ENCODE results near the gene ENOPH1. TPM values are rescaled to one million over a fixed set of nuclear protein-coding genes. Genes with fewer than 3 reads are reported as not detected.

Gene ENOPH1
- total and polyA plus RNA-seq, 2 of the 4 experiments (the other 2 are of a cell fraction), result 18.0 to 36.0 TPM

GRCh38 chr4:82430964-82431745 is 765 bp downstream of the ENOPH1 start:
- H4K20me1 ChIP-seq (ENCODE audit: insufficient read depth, low read length), result peaks cover 45% of the 10 kb centered on the region
- intact Hi-C loops (cut with micrococcal nuclease) (no loop called here), dilution Hi-C loops (cut with HindIII; ENCODE audit: low sequenced_read_pairs, unreplicated experiment) (no loop called here), in situ Hi-C loops (cut with MboI; ENCODE audit: low sequenced_read_pairs) (loop anchor here (25.0 kb wide), 1 partner anchor 606 kb away; the partner anchor contains the start of gene COPS4)
- 1% methylated on average over 18 of the region's 33 CpGs; no CpG with 5 or more reads in 1 of the 2 experiments for WGBS, 2 experiments (ENCODE audit: extremely low coverage in 2 of 2, insufficient read length in 1 of 2)
- no peaks in the 10 kb centered on the region for H3K9me3 ChIP-seq (ENCODE audit: control insufficient read depth, insufficient read depth, low read length)
- peak overlapping the region; percentile 90 for H2AK9ac ChIP-seq (replicated peaks; ENCODE audit: low read depth, low read length, poor library complexity)
- peaks cover 6% of the 10 kb centered on the region for H3K36me3 ChIP-seq (ENCODE audit: control insufficient read depth, insufficient read depth, low read length)
- H4K91ac ChIP-seq (ENCODE audit: insufficient read depth, low read depth, low read length), result no peak overlapping the region
- peak overlapping the region; percentile 43 for H3K4ac ChIP-seq (ENCODE audit: low read depth, low read length)
- H3K4me3 ChIP-seq (ENCODE audit: insufficient read depth, low read depth, low read length), result peak overlapping the region; percentile 92
- no peaks in the 10 kb centered on the region for H3K27me3 ChIP-seq (ENCODE audit: control insufficient read depth, insufficient read depth, low read length)
- no peak overlapping the region for H2BK20ac ChIP-seq (ENCODE audit: low read depth, low read length)
- H3K4me1 ChIP-seq (ENCODE audit: control insufficient read depth, insufficient read depth, low read length), result no peaks in the 10 kb centered on the region
- H3K4me2 ChIP-seq (ENCODE audit: low read depth, low read length), result peak overlapping the region; percentile 94
- ChIA-PET CTCF (interaction anchor here (0.6 kb wide), 1 partner anchor 367 kb away, joined by 3 read pairs; no protein-coding TSS in a partner anchor), POLR2A (ENCODE audit: unreplicated experiment) (no interaction called here)
- H4K8ac ChIP-seq (ENCODE audit: low read depth in 2 of 2, low read length in 2 of 2), result peak overlapping the region; percentile 42 to 82; a peak in 3 of 4 replicates
- H3K56ac ChIP-seq (ENCODE audit: extremely low read depth, insufficient read depth, low read length), result peak overlapping the region; percentile 37; the same call in 1 of the 2 replicates
- peak overlapping the region; percentile 77 for H3K27ac ChIP-seq (ENCODE audit: insufficient read depth, low read length)
- H3K23ac ChIP-seq (ENCODE audit: low read depth, low read length), result peak overlapping the region; percentile 57
- ATAC-seq (ENCODE audit: low read depth), result no peak
- H2BK15ac ChIP-seq (ENCODE audit: low read depth, low read length), result no peak overlapping the region
- H3K79me1 ChIP-seq (ENCODE audit: low read depth in 1 of 2, low read length in 2 of 2), result peaks cover 25 to 63% of the 10 kb centered on the region in 2 experiments
- H2BK5ac ChIP-seq (ENCODE audit: low read depth, low read length, poor library complexity, severe bottlenecking), result peak overlapping the region; percentile 66
- H2AFZ ChIP-seq (replicated peaks; ENCODE audit: low read length, poor library complexity), result peak overlapping the region; percentile 99
- peak overlapping the region; percentile 77 for H3K14ac ChIP-seq (replicated peaks; ENCODE audit: low read depth, low read length)
- peak; percentile 39 for DNase-seq
- peak overlapping the region; percentile 47 for H2AK5ac ChIP-seq (ENCODE audit: low read depth, low read length)
- no peak overlapping the region for H4K5ac ChIP-seq (ENCODE audit: low read depth, low read length)
- H3K9ac ChIP-seq (ENCODE audit: low read depth, low read length), result peak overlapping the region; percentile 92
- peak overlapping the region; percentile 58; the same call in 1 of the 2 replicates for H3K18ac ChIP-seq (ENCODE audit: low read depth, low read length)
- no TSS peak for BruUV-seq (replicated peaks)
- H2BK120ac ChIP-seq (ENCODE audit: low read depth, low read length), result no peak overlapping the region
- H3K9me1 ChIP-seq (ENCODE audit: insufficient read depth, low read length), result peaks cover 3% of the 10 kb centered on the region
- no peak for TF ChIP-seq RFX5 (IDR thresholded peaks at IDR 0.05; ENCODE audit: low read depth, low read length)
- TF ChIP-seq MAFK (IDR thresholded peaks at IDR 0.05; ENCODE audit: low read depth, low read length), result no peak
- TF ChIP-seq CTCF (conservative IDR thresholded peaks at IDR 0.05; ENCODE audit: low read depth, low read length), result no peak
- no peak for TF ChIP-seq FOS (IDR thresholded peaks at IDR 0.05; ENCODE audit: low read depth, low read length)
- TF ChIP-seq MXI1 (IDR thresholded peaks at IDR 0.05; ENCODE audit: borderline replicate concordance, low read depth, low read length), result no peak
- TF ChIP-seq RCOR1 (IDR thresholded peaks at IDR 0.05; ENCODE audit: insufficient replicate concordance, low read length), result no peak
- no peak for TF ChIP-seq SMC3 (IDR thresholded peaks at IDR 0.05; ENCODE audit: low read depth, low read length)
- TF ChIP-seq USF2 (IDR thresholded peaks at IDR 0.05; ENCODE audit: low read depth, low read length), result no peak
- no peak for TF ChIP-seq NFE2L2 (IDR thresholded peaks at IDR 0.05; ENCODE audit: low read depth, low read length)
- TF ChIP-seq MAZ (IDR thresholded peaks at IDR 0.05; ENCODE audit: borderline replicate concordance, low read depth, low read length), result no peak
- TF ChIP-seq ELK1 (IDR thresholded peaks at IDR 0.05; ENCODE audit: borderline replicate concordance, low read depth, low read length), result no peak
- no peak for TF ChIP-seq CEBPB (IDR thresholded peaks at IDR 0.05; ENCODE audit: low read depth, low read length)
- no peak for TF ChIP-seq BHLHE40 (IDR thresholded peaks at IDR 0.05; ENCODE audit: low read depth, low read length)
- no peak for TF ChIP-seq POLR2A (IDR thresholded peaks at IDR 0.05; ENCODE audit: low read depth, low read length)
